Stomach (tissue), 9 donors: Measurements from ENCODE around the gene NDST1. TPM values are rescaled to one million over a fixed set of nuclear protein-coding genes. Genes with fewer than 3 reads are reported as not detected.

Source experiments
- DNase-seq, 2 donors: peaks; one replicate each; pipeline versions ENCODE4 v3.0.0 to v3.0.0-alpha.2; 2013 to 2019
- H3K27ac ChIP-seq, 5 donors: fragments of 200-600 bp in 4 of 5; sonication (generic) in 4 of 5; one replicate each; pipeline ENCODE4 v1.5.1; 2013 to 2019; ENCODE audit warnings: mild to moderate bottlenecking in 1 of 5, moderate library complexity in 1 of 5
- H3K27me3 ChIP-seq, 3 donors: fragments of 200-600 bp; sonication (generic); one replicate each; pipeline ENCODE4 v1.5.1; 2017 to 2019; ENCODE audit warnings: mixed run types in 1 of 3
- H3K36me3 ChIP-seq, 4 donors: fragments of 200-600 bp; sonication (generic); 1 replicate in 3 of 4; 2 replicates in 1 of 4; pipeline ENCODE4 v1.5.1; 2016 to 2019
- H3K4me1 ChIP-seq, 4 donors: fragments of 200-600 bp; sonication (generic); one replicate each; pipeline ENCODE4 v1.5.1; 2016 to 2019
- H3K4me3 ChIP-seq, 4 donors: fragments of 200-600 bp; sonication (generic) in 3 of 4; one replicate each; pipeline ENCODE4 v1.5.1; 2016 to 2019; ENCODE audit warnings: mild to moderate bottlenecking in 1 of 4
- H3K9me3 ChIP-seq, 4 donors: fragments of 200-600 bp; sonication (generic); one replicate each; pipeline ENCODE4 v1.5.1; 2016 to 2019
- CTCF ChIP-seq, 7 experiments: fragments of 450-650 bp in 4 of 7; fragments of 200-600 bp in 3 of 7; sonication (generic) in 3 of 7; IDR thresholded peaks; one replicate each; pipeline ENCODE4 v1.5.1; 2016 to 2019; ENCODE audit warnings: antibody characterized with exemption in 7 of 7, control low read depth in 2 of 7, mild to moderate bottlenecking in 1 of 7
- EP300 ChIP-seq: sonication (generic); formaldehyde crosslinking; IDR thresholded peaks from one replicate; pipeline ENCODE4 v1.6.1; 2017; ENCODE audit warnings: antibody characterized with exemption
- POLR2A ChIP-seq, 4 donors: fragments of 450-650 bp; IDR thresholded peaks; one replicate each; pipeline ENCODE4 v1.6.1; 2016; ENCODE audit warnings: antibody characterized with exemption in 4 of 4, control low read depth in 2 of 4, mild to moderate bottlenecking in 1 of 4, moderate library complexity in 1 of 4
- POLR2AphosphoS5 ChIP-seq, 3 donors: sonication (generic); formaldehyde crosslinking; IDR thresholded peaks; one replicate each; pipeline ENCODE4 v1.6.1; 2016; ENCODE audit warnings: antibody characterized with exemption in 3 of 3
- WGBS, 5 donors: extraction: QIAGEN DNeasy Blood & Tissue Kit in 3 of 5; methylation state at CpG; one replicate each; pipeline versions ENCODE4 v1.1.5 to v1.1.7; 2013 to 2018; 5-methylcytosine and 5-hydroxymethylcytosine counted together
- intact Hi-C: fragments of 100-400 bp; cut with DNase I; formaldehyde crosslinking; loops from one replicate; pipeline ENCODE4 v1.15.1; 2023; ENCODE audit warnings: low total_unique reads
- polyA plus RNA-seq, 3 donors: library from polyadenylated mRNA; stranded (reverse); fragments of 200-250 nt; gene quantifications; one replicate each; pipeline ENCODE4 v1.2.3, GENCODE V29; 2013
- total RNA-seq, 5 donors: library from RNA; depleted of rRNA; stranded (reverse); fragments of >200 nt; gene quantifications; one replicate each; pipeline versions ENCODE4 v1.1.0 to v1.2.3, GENCODE V29; 2014 to 2016
- donor health status: healthy with polysubstance abuse.
- donor health status: Bipolar disorder and iron deficiency.
- donor health status: healthy.

The NDST1 gene
- total and polyA plus RNA-seq, 8 donors: 6.4 to 32.9 (median 15.9) TPM

GRCh38 chr5:150575745-150576448 is 68.0 kb downstream of the NDST1 start:
- WGBS, 5 donors: 66 to 85% (median 80%) methylated on average over 9 to 11 of the region's 11 CpGs
- Histone ChIP-seq H3K9me3 (no peaks in the 10 kb centered on the region), H3K36me3 (no peaks in the 10 kb centered on the region), H3K27ac (no peak overlapping the region), H3K4me3 (no peak overlapping the region), H3K4me1 (no peaks in the 10 kb centered on the region), H3K27me3 (no peaks in the 10 kb centered on the region)
- DNase-seq: no peak
- intact Hi-C loops: no loop called here
- no peak for TF ChIP-seq EP300
- TF ChIP-seq POLR2A (IDR thresholded peaks at IDR 0.05): no peak
- TF ChIP-seq POLR2AphosphoS5 (IDR thresholded peaks at IDR 0.05): no peak
- TF ChIP-seq CTCF (IDR thresholded peaks at IDR 0.05): no peak

- 91 to 100% (median 92%) methylated on average over 5 to 7 of the region's 7 CpGs for WGBS, 5 donors
- TF ChIP-seq POLR2AphosphoS5 (IDR thresholded peaks at IDR 0.05): no peak
- no peak for TF ChIP-seq CTCF (IDR thresholded peaks at IDR 0.05)
- no peak for TF ChIP-seq EP300
- Histone ChIP-seq H3K36me3 (no peaks in the 10 kb centered on the region), H3K4me3 (no peak overlapping the region), H3K27me3 (no peaks in the 10 kb centered on the region), H3K27ac (no peak overlapping the region), H3K9me3 (no peaks in the 10 kb centered on the region), H3K4me1 (no peaks in the 10 kb centered on the region)
- no peak for DNase-seq
- intact Hi-C loops: no loop called here
Measured at GRCh38 chr5:150576449-150576949, 68.6 kb downstream of the NDST1 start.

GRCh38 chr5:150577378-150578139 is 69.6 kb downstream of the NDST1 start:
- TF ChIP-seq CTCF (IDR thresholded peaks at IDR 0.05): no peak
- no peak for TF ChIP-seq EP300
- TF ChIP-seq POLR2AphosphoS5 (IDR thresholded peaks at IDR 0.05): no peak
- TF ChIP-seq POLR2A (IDR thresholded peaks at IDR 0.05): no peak
- Histone ChIP-seq H3K9me3 (no peaks in the 10 kb centered on the region), H3K36me3 (no peaks in the 10 kb centered on the region), H3K4me3 (no peak overlapping the region), H3K27me3 (no peaks in the 10 kb centered on the region), H3K27ac (no peak overlapping the region), H3K4me1 (peaks cover 8 to 9% (median 9%) of the 10 kb centered on the region in 4 donors)
- 92 to 97% (median 95%) methylated on average over 10 of the region's 10 CpGs for WGBS, 5 donors
- no peak for DNase-seq
- intact Hi-C loops: no loop called here

GRCh38 chr5:150578781-150579461 is 71.0 kb downstream of the NDST1 start:
- 71 to 86% (median 82%) methylated on average over 10 to 16 of the region's 16 CpGs for WGBS, 5 donors
- Histone ChIP-seq H3K36me3 (no peaks in the 10 kb centered on the region), H3K4me1 (peaks cover 10 to 12% (median 11%) of the 10 kb centered on the region in 4 donors), H3K27ac (no peak overlapping the region), H3K4me3 (no peak overlapping the region), H3K27me3 (no peaks in the 10 kb centered on the region), H3K9me3 (no peaks in the 10 kb centered on the region)
- no peak for DNase-seq
- TF ChIP-seq EP300 (no peak), CTCF (IDR thresholded peaks at IDR 0.05) (no peak), POLR2A (IDR thresholded peaks at IDR 0.05) (no peak), POLR2AphosphoS5 (IDR thresholded peaks at IDR 0.05) (no peak)
- intact Hi-C loops: no loop called here
